Upper lobe of left lung (tissue), 4 donors: ENCODE measurements around the gene PRAMEF15.
"Not testable (repeated sequence)": the region's sequence is repeated elsewhere in the genome, so short reads cannot be mapped to it uniquely, and the experiment has no call there.

Experiments used
- CTCF ChIP-seq, 6 experiments: fragments of 450-650 bp in 4 of 6; fragments of 200-600 bp in 2 of 6; sonication (generic) in 2 of 6; IDR thresholded peaks; one replicate each; pipeline ENCODE4 v1.5.1; 2016 to 2019; ENCODE audit warnings: antibody characterized with exemption in 6 of 6
- POLR2A ChIP-seq, 4 donors: fragments of 450-650 bp; IDR thresholded peaks; one replicate each; pipeline ENCODE4 v1.5.1; 2016 to 2017; ENCODE audit warnings: antibody characterized with exemption in 4 of 4, mild to moderate bottlenecking in 2 of 4
- POLR2AphosphoS5 ChIP-seq, 2 donors: sonication (generic); formaldehyde crosslinking; IDR thresholded peaks; one replicate each; pipeline ENCODE4 v1.5.1; 2017; ENCODE audit warnings: antibody characterized with exemption in 2 of 2

GRCh38 chr1:13315281-13315680 lies at the start of gene PRAMEF15:
- TF ChIP-seq CTCF, POLR2A, POLR2AphosphoS5 (IDR thresholded peaks at IDR 0.05): not testable (repeated sequence)
